ENCODE data around the gene TSC22D4. TPM values are rescaled to one million over a fixed set of nuclear protein-coding genes. Genes with fewer than 3 reads are reported as not detected.

TSC22D4 gene
- 41.9 TPM for total RNA-seq

DNA sequence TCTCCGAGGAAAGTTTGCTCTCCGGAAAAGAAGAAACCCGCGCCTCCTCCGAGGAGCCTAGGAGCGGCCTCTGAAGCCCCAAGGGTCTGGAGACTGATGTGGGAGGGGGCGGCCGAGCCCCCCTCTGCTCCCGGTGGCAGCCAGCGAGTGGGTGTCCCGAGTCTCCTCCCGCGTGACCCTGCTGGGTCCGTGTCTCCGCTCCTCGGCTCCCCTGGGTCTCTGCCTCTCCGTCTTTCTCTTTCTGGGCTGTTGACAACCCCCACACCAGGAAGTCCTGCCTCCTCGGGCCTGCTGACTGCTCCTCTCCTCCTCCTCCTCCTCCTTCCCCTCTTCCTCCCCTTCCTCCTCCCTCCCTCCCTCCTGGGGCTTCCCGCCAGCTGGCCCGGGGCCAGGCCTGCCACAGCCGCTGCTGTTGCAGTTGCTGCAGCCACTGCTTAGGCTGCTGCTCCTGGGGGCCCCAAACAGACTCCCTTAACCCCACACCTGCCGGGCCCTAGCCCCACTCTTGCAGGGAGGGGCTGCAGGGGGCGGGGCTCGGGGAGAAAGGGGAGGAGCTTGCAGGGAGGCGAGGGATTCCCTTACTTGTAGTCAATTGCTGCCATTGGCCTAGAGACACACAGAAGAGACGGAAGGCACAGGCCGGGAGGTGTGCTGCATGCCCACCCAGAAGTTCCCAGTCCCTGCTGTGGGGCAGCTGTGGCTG is at the start of gene TSC22D4:
Gene TSC22D4, minus strand, starts transcription at position 257 of the 703 bp plus-strand sequence. CDS start 1,176 bp downstream, outside the sequence.

GRCh38 chr7:100483722-100484672 is 5.0 kb upstream of the TSC22D4 start, which contains the start of gene NYAP1:
NYAP1 (plus strand) TSS chr7:100483927; CDS start chr7:100485312, 1,385 bp downstream.

GRCh38 chr7:100464210-100464660 is 14.8 kb downstream of the TSC22D4 start, which contains the start of gene SPACDR:
SPACDR (minus strand) TSS chr7:100464260; CDS start chr7:100464025, 235 bp downstream.

GRCh38 chr7:100429637-100430492 is 49.1 kb downstream of the TSC22D4 start, which contains the start of gene MEPCE:
MEPCE (plus strand) TSS chr7:100429831; CDS start chr7:100430019, 188 bp downstream.

DNA sequence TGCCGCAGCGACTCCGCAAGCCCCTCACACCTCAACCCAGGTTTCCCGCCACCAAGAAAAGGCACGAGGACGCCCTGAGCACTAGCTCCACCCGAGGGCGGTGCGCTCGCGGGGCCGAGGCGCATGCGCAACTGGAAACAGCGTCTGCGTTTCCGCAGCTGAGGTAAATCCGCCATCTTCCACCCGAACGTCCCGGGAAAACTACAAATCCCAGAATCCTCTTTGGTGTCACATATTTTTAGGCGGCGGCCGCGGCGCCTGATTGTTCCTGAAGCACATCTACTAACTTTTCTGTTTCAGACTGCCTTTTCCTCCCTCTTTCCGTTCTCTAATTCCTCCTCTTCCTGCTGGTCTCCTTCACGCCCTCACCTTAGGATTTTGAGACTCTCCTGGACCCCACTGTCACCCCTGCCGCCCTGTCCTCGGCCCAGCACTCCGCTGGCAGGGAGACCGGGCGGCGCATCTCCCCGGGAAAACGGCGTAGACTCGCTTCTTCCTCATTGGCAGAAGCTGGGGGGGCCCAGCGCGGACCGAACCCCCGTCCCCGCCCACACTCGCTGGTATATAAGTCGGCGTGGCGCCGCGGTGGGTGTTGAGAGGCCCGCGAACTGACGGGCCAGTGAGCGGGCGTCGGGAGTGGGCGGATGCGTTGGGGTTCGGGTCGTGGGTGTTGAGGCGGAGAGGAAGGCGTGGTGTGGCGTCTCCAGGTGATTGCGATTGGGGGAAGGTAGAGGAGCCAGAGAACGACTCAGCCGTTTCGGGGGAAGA is 50.6 kb downstream of the TSC22D4 start, which contains the start of gene ZCWPW1:
Gene ZCWPW1, minus strand, starts transcription at position 505 of the 768 bp plus-strand sequence. CDS start 8,054 bp downstream, outside the sequence.

Other genes starting within 250 kb of the TSC22D4 start
- gene SPDYE3, start 171.5 kb downstream of the TSC22D4 start, total RNA-seq = not detected
- 39.7 TPM for gene PILRB, start 121.1 kb downstream of the TSC22D4 start, total RNA-seq
- gene PILRA, start 105.7 kb downstream of the TSC22D4 start, total RNA-seq = 6.1 TPM
- 2.0 TPM for gene ZCWPW1, start 50.5 kb downstream of the TSC22D4 start, total RNA-seq
- gene MEPCE, start 49.4 kb downstream of the TSC22D4 start, total RNA-seq = 42.0 TPM
- 20.1 TPM for gene PPP1R35, start 42.7 kb downstream of the TSC22D4 start, total RNA-seq
- gene SPACDR, start 15.0 kb downstream of the TSC22D4 start, total RNA-seq = 0.58 TPM
- gene NYAP1, start 4.7 kb upstream of the TSC22D4 start, total RNA-seq = 2.9 TPM
- 13.9 TPM for gene AGFG2, start 60.0 kb upstream of the TSC22D4 start, total RNA-seq
- 2.7 TPM for gene SAP25, start 94.7 kb upstream of the TSC22D4 start, total RNA-seq
- 43.5 TPM for gene LRCH4, start 106.9 kb upstream of the TSC22D4 start, total RNA-seq
- 0.82 TPM for gene FBXO24, start 107.1 kb upstream of the TSC22D4 start, total RNA-seq
- 101 TPM for gene PCOLCE, start 123.1 kb upstream of the TSC22D4 start, total RNA-seq
- gene MOSPD3, start 133.3 kb upstream of the TSC22D4 start, total RNA-seq = 15.4 TPM
- gene TFR2, start 162.3 kb upstream of the TSC22D4 start, total RNA-seq = 5.3 TPM
- not detected for gene ACTL6B, start 177.2 kb upstream of the TSC22D4 start, total RNA-seq
- 209 TPM for gene GNB2, start 194.5 kb upstream of the TSC22D4 start, total RNA-seq
- gene GIGYF1, start 215.0 kb upstream of the TSC22D4 start, total RNA-seq = 36.3 TPM
- gene POP7, start 226.9 kb upstream of the TSC22D4 start, total RNA-seq = 46.1 TPM
- gene EPO, start 241.3 kb upstream of the TSC22D4 start, total RNA-seq = not detected

Measured in metanephros (tissue), 1 donor.